Measurements from ENCODE around the gene KIAA1217.
"Not testable (repeated sequence)": the region's sequence is repeated elsewhere in the genome, so short reads cannot be mapped to it uniquely, and the experiment has no call there.

KIAA1217 gene

DNA sequence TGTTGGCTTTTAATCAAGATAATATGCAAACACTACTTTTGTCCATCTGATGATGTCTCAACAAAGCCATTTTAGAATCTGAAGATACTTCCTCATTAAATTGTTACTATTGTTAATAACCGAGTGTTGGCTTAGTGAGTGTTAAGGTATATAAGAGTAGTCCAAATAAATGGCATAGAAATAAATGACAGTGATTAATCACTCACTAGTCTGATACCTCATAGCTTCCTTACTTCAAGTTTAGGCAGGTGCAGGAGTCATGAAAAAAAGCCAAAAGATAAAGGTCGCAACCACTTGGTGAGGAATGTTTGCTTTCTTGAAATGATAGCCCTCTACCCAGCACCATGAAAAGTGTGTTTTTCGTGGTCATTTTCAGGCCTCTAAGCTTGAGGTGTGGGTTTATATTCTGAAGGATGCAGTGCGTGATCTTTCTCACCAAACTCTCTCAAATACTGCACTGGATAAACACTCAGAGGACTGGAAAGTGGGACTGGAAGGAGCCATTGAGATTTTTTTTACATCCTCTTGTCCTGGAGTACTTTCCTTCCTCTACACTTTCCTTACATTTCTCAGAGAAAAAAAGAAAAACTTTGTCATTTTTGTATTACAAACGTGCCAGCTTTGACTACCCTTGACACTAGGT lies 138.1 kb downstream of the KIAA1217 start:
- Histone ChIP-seq H3K27me3 (ENCODE audit: insufficient read depth, low read length) (no peaks in the 10 kb centered on the region), H3K79me2 (ENCODE audit: insufficient read depth, low read length) (no peaks in the 10 kb centered on the region), H4K20me1 (ENCODE audit: insufficient read depth, low read length) (no peaks in the 10 kb centered on the region), H3K4me3 (ENCODE audit: low read depth, low read length, poor library complexity, severe bottlenecking) (no peak overlapping the region), H3K9ac (ENCODE audit: low read length) (no peak overlapping the region), H3K4me1 (ENCODE audit: insufficient read depth, low read length, severe bottlenecking) (no peaks in the 10 kb centered on the region), H3K27ac (ENCODE audit: low read depth, low read length, poor library complexity, severe bottlenecking) (no peak overlapping the region), H2AFZ (ENCODE audit: low read length) (no peak overlapping the region), H3K36me3 (ENCODE audit: insufficient read depth, low read length) (no peaks in the 10 kb centered on the region), H3K9me3 (ENCODE audit: low read length) (no peaks in the 10 kb centered on the region), H3K4me2 (ENCODE audit: low read length) (no peak overlapping the region), H3K9me2 (ENCODE audit: low read depth, low read length) (no peaks in the 10 kb centered on the region), H3F3A (ENCODE audit: insufficient read depth, low read length) (no peaks in the 10 kb centered on the region)
- TF ChIP-seq, protein P1, sequence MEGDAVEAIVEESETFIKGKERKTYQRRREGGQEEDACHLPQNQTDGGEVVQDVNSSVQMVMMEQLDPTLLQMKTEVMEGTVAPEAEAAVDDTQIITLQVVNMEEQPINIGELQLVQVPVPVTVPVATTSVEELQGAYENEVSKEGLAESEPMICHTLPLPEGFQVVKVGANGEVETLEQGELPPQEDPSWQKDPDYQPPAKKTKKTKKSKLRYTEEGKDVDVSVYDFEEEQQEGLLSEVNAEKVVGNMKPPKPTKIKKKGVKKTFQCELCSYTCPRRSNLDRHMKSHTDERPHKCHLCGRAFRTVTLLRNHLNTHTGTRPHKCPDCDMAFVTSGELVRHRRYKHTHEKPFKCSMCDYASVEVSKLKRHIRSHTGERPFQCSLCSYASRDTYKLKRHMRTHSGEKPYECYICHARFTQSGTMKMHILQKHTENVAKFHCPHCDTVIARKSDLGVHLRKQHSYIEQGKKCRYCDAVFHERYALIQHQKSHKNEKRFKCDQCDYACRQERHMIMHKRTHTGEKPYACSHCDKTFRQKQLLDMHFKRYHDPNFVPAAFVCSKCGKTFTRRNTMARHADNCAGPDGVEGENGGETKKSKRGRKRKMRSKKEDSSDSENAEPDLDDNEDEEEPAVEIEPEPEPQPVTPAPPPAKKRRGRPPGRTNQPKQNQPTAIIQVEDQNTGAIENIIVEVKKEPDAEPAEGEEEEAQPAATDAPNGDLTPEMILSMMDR (IDR thresholded peaks at IDR 0.05; ENCODE audit: low read length): no peak
- TF ChIP-seq EZH2 (IDR thresholded peaks at IDR 0.05; ENCODE audit: borderline replicate concordance, low read length): no peak

DNA sequence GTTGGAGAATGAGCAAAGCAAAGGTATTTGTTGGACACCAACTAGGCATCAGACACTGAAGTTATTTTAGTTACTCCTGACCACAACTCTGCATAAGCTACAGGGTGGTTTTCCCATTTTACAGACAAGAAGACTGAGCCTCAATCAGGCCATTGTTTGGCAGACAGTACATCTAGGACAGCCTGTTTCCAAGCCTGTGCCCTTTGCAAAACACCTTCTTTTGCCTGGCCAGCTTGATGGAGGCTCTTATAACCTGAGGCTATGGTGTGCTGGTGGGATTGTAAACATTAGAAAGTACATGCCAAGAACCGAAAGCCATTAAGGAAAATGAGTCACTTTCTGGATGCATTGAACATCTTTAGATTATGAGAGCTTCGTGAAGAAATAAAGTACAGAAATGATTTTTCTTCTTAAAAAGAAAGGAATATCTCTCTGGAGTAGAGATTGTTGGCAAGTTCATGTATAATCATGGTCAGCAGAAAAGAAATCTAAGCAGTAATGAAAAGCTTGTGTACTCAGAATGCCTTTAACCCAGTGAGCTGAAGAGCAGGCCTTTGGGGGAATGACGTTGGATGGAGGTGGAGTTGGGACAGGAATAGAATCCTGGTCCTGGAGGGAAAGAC lies 140.6 kb downstream of the KIAA1217 start:
- no peak overlapping the region for H3K4me2 ChIP-seq (ENCODE audit: low read length)
- no peak overlapping the region for H3K4me3 ChIP-seq (ENCODE audit: low read depth, low read length, poor library complexity, severe bottlenecking)
- H3K9me2 ChIP-seq (ENCODE audit: low read depth, low read length): no peaks in the 10 kb centered on the region
- H3K79me2 ChIP-seq (ENCODE audit: insufficient read depth, low read length): no peaks in the 10 kb centered on the region
- H3F3A ChIP-seq (ENCODE audit: insufficient read depth, low read length): no peaks in the 10 kb centered on the region
- H3K9ac ChIP-seq (ENCODE audit: low read length): no peak overlapping the region
- H2AFZ ChIP-seq (ENCODE audit: low read length): no peak overlapping the region
- H3K4me1 ChIP-seq (ENCODE audit: insufficient read depth, low read length, severe bottlenecking): no peaks in the 10 kb centered on the region
- no peaks in the 10 kb centered on the region for H3K9me3 ChIP-seq (ENCODE audit: low read length)
- no peaks in the 10 kb centered on the region for H3K36me3 ChIP-seq (ENCODE audit: insufficient read depth, low read length)
- TF ChIP-seq, protein P1 (IDR thresholded peaks at IDR 0.05; ENCODE audit: low read length): no peak
- TF ChIP-seq EZH2 (IDR thresholded peaks at IDR 0.05; ENCODE audit: borderline replicate concordance, low read length): no peak
- H3K27me3 ChIP-seq (ENCODE audit: insufficient read depth, low read length): no peaks in the 10 kb centered on the region
- H4K20me1 ChIP-seq (ENCODE audit: insufficient read depth, low read length): no peaks in the 10 kb centered on the region
- no peak overlapping the region for H3K27ac ChIP-seq (ENCODE audit: low read depth, low read length, poor library complexity, severe bottlenecking)

DNA sequence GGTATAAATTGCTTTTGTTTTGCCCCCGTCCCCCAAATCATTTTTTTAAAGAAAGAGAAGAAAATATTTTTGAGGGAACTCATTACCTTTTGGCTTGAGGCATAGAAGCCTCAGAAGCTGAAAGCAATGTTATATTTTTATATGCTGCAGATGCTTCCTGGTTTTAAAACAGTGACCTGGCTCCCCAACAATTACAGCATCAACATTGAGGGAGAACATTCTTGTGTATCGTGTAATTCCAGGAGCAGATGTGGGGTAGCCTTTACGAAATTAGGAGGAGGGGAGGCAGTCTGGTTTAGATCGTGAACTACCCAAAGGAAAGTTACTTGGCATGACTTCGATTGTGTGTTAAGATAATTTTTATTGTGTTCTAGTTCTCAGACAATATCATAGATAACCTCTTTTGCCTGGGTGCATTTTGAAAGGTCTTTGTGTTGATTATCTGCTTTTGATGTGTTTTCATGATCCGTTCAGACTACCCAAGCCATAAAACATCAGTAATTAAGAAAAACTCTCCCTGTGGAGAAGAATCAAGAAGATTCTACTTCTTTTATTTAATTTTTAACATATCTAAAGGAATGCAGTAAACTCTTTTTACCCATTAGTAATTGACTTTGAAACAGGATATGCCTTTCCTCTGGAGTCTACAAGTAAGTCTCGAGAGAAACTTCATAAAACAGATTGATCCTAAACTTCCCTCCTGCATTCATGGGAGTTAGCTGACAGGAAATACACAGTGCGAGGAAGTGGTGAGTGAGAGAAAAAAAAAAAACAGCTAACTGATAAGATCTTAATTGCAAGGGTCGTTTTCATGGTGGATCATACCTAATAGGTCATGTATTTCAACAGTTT lies 141.4 kb downstream of the KIAA1217 start:
- TF ChIP-seq, protein P1 (IDR thresholded peaks at IDR 0.05; ENCODE audit: low read length): no peak
- TF ChIP-seq EZH2 (IDR thresholded peaks at IDR 0.05; ENCODE audit: borderline replicate concordance, low read length): no peak
- Histone ChIP-seq H3K9me3 (ENCODE audit: low read length) (no peaks in the 10 kb centered on the region), H3K79me2 (ENCODE audit: insufficient read depth, low read length) (no peaks in the 10 kb centered on the region), H4K20me1 (ENCODE audit: insufficient read depth, low read length) (no peaks in the 10 kb centered on the region), H3K4me1 (ENCODE audit: insufficient read depth, low read length, severe bottlenecking) (no peaks in the 10 kb centered on the region), H3K27ac (ENCODE audit: low read depth, low read length, poor library complexity, severe bottlenecking) (no peak overlapping the region), H3K36me3 (ENCODE audit: insufficient read depth, low read length) (no peaks in the 10 kb centered on the region), H3K9me2 (ENCODE audit: low read depth, low read length) (no peaks in the 10 kb centered on the region), H3K9ac (ENCODE audit: low read length) (no peak overlapping the region), H3K27me3 (ENCODE audit: insufficient read depth, low read length) (no peaks in the 10 kb centered on the region), H3F3A (ENCODE audit: insufficient read depth, low read length) (no peaks in the 10 kb centered on the region), H2AFZ (ENCODE audit: low read length) (no peak overlapping the region), H3K4me2 (ENCODE audit: low read length) (no peak overlapping the region), H3K4me3 (ENCODE audit: low read depth, low read length, poor library complexity, severe bottlenecking) (no peak overlapping the region)

DNA sequence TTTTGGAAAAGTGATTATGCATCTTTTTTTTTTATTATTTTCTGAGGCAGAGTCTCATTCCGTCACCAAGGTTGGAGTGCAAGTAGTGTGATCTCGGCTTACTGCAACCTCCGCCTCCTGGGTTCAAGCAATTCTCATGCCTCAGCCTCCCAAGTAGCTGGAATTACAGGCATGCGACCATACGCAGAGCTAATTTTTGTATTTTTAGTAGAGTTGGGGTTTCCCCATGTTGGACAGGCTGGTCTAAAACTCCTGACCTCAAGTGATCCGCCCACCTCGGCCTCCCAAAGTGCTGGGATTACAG lies 141.9 kb downstream of the KIAA1217 start:
- H2AFZ ChIP-seq (ENCODE audit: low read length); H3K36me3 ChIP-seq (ENCODE audit: insufficient read depth, low read length); H3K4me3 ChIP-seq (ENCODE audit: low read depth, low read length, poor library complexity, severe bottlenecking); H4K20me1 ChIP-seq (ENCODE audit: insufficient read depth, low read length); H3F3A ChIP-seq (ENCODE audit: insufficient read depth, low read length); H3K27ac ChIP-seq (ENCODE audit: low read depth, low read length, poor library complexity, severe bottlenecking); H3K9me2 ChIP-seq (ENCODE audit: low read depth, low read length); H3K79me2 ChIP-seq (ENCODE audit: insufficient read depth, low read length); H3K9me3 ChIP-seq (ENCODE audit: low read length); H3K9ac ChIP-seq (ENCODE audit: low read length); H3K4me1 ChIP-seq (ENCODE audit: insufficient read depth, low read length, severe bottlenecking); H3K4me2 ChIP-seq (ENCODE audit: low read length); H3K27me3 ChIP-seq (ENCODE audit: insufficient read depth, low read length): not testable (repeated sequence)
